GM12873 (cell line): ENCODE measurements around the gene MMP19.

Source experiments
- TF ChIP-seq, protein P1 (sequence below): IDR thresholded peaks from 2 replicates; pipeline ENCODE4 v1.5.1; 2012; ENCODE audit warnings: low read depth, mild to moderate bottlenecking, moderate library complexity, low read length, control low read depth; ENCODE audit not compliant: insufficient read depth; ENCODE audit errors: missing control alignments

The MMP19 gene

DNA sequence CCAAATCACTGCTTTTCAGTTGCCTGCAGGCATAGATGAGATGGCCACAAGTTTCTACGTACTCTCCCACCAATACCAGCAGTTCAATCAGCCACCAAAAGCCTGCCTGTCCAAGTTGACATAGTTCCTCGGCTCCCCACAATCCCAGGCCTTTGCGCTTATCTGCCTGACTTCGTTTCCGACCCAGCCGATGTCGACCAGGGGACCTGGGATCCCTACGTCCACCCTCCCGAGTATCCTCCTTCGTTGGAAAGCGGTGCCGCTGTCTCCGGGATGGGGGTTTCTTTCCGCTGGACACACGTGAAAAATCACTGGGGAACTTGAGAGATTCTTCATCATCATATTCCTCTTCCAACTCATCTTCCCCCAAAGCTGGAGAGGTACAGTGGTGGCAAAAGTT lies 14.9 kb downstream of the MMP19 start:
- TF ChIP-seq, protein P1, sequence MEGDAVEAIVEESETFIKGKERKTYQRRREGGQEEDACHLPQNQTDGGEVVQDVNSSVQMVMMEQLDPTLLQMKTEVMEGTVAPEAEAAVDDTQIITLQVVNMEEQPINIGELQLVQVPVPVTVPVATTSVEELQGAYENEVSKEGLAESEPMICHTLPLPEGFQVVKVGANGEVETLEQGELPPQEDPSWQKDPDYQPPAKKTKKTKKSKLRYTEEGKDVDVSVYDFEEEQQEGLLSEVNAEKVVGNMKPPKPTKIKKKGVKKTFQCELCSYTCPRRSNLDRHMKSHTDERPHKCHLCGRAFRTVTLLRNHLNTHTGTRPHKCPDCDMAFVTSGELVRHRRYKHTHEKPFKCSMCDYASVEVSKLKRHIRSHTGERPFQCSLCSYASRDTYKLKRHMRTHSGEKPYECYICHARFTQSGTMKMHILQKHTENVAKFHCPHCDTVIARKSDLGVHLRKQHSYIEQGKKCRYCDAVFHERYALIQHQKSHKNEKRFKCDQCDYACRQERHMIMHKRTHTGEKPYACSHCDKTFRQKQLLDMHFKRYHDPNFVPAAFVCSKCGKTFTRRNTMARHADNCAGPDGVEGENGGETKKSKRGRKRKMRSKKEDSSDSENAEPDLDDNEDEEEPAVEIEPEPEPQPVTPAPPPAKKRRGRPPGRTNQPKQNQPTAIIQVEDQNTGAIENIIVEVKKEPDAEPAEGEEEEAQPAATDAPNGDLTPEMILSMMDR: no peak

DNA sequence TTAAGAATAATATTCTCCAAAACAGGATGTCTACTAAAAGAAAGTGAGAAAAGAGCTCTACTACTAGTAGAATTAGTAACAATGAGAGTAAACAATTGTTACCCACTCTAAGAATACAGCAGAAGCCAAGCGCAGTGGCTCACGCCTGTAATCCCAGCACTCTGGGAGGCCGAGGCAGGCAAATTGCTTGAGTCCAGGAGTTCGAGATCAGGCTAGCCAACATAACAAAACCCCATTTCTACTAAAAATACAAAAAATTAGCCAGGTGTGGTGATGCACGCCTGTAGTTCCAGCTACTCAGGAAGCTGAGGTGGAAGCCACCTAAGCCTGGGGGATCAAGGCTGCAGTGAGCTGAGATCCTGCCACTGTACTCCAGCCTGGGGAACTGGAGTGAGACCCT lies 18.0 kb downstream of the MMP19 start:
- TF ChIP-seq, protein P1: no peak

DNA sequence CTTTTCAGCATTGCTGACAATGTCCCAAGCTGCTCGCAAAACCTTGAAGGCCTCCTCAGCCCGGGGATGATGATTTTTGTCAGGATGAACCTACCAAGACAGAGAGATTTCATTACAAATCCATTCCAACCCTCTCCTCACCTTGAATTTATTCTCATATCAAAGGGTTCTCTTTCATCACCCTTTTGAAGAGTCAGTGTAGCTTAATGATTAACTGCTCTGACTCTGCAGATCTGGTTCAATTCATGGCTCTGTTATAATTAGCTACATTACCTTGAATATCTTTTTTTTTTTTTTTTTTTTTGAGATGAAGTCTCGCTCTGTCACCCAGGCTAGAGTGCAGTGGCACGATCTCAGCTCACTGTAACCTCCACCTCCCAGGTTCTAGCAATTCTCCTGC lies 19.3 kb downstream of the MMP19 start:
- TF ChIP-seq, protein P1: no peak

DNA sequence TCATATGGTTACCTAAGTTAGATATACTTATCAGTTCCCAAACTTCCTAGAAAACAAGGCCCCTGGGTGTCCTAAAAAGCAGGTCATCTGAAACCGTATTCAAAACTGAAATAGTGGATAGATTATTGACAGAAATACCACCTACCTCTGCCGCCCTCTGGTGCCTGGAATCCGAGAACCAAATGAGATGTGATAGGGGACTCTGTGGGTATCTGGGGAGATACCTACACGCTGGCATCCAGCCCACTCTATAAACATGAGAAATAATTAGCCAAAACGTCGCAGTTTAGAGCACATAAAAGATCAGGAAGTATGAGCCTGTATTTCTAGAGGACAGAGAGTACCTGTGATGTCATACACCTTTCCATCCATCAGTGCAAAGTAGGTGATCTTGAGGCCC lies 20.5 kb downstream of the MMP19 start:
- TF ChIP-seq, protein P1: no peak

DNA sequence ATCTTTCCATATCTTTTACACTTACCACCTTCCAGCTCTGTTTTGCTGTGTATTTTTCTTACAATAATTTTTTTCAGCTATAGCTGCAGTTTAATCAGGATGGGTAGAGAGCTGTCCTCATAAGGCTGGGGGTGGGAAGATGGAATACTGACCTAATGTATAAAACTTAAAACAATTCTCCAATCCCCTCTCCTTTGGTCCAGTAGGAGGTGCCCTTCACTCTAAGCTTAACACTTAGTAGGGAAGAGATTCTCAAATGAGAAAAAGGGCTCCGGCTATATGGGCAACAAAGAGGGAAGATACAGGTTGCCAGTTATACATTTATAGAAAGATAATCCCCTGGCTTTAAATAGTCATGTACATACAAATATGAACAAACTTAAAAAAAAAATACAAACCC lies 22.1 kb downstream of the MMP19 start:
- TF ChIP-seq, protein P1: peak; percentile 8

DNA sequence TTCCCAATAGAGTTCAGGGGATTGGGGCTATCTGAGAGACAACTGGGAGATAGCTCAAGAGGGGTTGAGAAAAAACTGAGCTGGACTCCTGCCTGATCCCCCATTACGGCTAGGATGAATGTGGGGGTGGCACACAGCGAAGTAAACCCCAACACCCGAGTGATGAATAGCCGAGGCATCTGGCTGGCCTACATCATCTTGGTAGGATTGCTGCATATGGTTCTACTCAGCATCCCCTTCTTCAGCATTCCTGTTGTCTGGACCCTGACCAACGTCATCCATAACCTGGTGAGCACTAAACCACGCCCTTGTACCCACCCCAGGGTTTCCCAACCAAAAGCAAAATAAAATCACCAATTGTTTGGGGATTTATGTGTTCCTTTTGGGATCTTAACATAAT lies 23.9 kb downstream of the MMP19 start:
- TF ChIP-seq, protein P1: no peak

DNA sequence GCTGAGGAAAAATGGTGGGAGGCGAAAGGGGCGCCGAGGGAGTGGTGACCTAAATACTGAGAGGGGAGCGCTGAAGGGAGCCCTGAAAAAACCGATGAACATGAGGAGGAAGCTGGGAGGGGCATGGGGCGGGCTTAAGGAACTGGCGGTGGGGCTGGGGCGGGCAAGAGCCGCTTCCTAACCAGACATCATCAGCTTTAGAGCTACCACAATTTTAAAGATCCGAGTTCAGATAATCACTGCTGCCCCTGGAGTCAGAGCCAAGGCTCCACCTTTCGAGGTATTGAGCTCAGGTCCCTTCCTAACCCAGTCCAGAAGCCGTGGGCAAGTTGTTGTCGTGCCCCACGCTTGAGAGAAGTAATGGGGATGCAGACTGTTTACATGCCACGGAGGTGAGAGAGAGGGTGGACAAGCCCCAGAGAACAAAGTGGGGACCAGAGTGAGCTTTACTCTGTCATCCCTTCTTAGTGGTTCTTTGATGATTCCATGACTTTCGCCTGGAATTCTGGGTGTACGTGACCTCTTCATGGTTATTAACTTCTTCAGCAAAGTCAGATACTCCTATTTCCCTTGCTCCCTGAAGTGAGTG lies 24.5 kb downstream of the MMP19 start:
- TF ChIP-seq, protein P1: no peak
